Measurements from ENCODE around the gene CSNK1A1.
"Not testable (repeated sequence)": the region's sequence is repeated elsewhere in the genome, so short reads cannot be mapped to it uniquely, and the experiment has no call there.

CSNK1A1 gene

DNA sequence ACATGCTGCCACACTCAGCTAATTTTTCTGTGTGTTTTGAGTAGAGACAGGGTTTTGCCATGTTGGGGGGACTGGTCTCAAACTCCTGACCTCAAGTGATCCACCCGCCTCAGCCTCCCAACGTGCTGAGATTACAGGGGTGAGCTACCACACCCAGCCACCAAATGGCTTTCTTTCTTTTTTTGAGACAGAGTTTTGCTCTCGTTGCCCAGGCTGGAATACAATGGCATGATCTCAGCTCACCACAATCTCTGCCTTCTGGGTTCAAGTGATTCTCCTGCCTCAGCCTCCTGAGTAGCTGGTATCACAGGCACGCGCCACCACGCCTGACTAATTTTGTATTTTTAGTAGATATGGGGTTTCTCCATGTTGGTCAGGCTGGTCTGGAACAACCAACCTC is 15.5 kb downstream of the CSNK1A1 start:
- in situ Hi-C loops (cut with HindIII; ENCODE audit: low sequenced_read_pairs): not testable (repeated sequence)

DNA sequence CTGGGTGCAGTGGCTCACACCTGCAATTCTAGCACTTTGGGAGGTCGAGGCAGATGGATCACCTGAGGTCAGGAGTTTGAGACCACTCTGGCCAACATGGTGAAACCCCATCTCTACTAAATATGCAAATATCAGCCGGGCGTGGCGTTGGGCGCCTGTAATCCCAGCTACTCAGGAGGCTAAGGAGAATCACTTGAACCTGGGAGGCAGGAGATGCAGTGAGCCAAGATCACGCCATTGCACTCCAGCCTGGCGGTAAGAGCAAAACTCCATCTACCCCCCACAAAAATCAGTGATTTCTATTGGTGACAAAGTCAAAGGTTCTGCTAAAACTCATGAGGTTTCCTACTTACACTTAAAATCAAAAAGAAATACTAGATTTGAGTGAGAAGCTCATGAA is 18.8 kb downstream of the CSNK1A1 start:
- in situ Hi-C loops (cut with HindIII; ENCODE audit: low sequenced_read_pairs): no loop called here

DNA sequence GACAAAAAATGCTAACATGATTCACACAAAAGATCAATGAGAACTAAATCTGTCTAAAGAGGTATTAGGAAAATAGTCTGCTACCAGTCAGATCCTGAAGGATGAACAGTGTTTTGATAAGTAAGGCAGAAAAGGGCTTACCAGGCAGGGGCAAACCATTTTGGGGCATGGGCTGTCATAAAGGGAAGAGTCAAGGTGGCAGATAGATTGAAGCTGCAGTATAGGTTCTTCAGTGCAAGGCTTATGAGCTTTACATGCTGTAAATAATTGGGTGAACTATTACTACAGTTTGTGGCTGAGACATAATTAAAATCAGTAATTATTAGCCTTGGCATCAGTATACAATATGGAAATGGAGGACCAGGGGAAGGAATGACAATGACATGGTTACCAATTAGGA is 21.8 kb downstream of the CSNK1A1 start:
- in situ Hi-C loops (cut with HindIII; ENCODE audit: low sequenced_read_pairs): no loop called here

DNA sequence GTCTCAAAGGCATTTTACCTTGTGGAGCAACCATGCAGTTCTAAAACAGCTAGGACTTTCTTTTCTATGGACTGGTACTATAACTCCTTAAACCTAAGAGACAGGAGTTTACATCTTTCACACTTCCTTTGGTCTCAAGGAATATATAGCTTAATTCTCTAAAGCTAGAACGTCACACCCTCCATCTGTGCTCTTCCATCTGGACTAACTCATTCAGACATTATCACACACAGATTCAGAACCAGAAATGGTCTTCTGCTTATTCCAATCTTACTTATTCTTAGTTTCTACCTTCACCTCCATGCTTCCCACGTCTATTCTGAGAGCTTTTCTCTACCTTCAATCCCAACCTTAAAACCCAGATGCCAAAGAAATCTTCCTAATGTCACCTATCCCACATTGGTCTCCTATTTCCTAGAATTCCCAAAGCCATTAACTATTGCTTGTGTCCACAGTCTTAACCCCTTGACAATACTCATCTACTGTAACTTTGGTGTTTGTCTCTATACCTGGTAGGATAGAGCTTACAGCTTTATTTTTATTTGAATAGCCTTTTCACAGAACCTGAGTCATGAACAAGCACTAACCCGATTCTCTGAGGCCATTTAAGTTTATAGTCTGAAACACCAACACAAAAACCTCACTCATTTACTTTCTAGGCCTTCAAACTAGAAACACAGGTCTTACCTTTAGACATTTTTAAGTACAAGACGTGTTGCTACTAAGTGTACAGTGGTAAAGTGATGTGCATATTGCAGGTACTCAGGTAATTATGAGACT is 22.8 kb downstream of the CSNK1A1 start:
- in situ Hi-C loops (cut with HindIII; ENCODE audit: low sequenced_read_pairs): no loop called here

DNA sequence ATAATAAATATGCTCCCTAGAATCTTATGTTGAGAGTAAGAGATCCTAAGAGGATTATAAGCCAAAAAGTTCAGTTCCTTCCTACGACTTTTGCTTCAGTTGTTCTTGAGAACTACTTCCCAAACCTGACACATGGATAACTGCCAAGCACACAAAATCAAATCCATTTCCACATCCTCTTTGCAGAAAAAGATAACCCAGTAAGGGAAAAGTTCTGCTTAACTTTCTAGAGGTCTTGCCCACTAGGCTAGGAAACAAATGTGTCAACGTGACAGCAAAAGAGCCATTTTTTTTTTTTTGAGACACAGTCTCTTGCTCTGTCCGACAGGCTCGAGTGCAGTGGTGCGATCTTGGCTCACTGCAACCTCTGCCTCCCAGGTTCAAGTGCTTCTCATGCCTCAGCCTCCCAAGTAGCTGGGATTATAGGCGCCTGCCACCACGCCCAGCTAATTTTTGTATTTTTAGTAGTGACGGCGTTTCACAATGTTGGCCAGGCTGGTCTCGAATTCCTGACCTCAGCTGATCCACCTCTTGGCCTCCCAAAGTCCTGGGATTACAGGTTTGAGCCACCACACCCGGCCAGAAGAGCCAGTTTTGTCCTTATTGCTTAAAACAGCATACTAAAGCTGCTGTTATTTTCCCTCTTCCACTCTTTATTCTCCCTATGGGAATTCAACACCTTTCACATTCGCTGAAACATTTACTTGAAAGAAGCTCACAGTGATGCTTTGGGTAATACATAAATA is 24.2 kb downstream of the CSNK1A1 start:
- in situ Hi-C loops (cut with HindIII; ENCODE audit: low sequenced_read_pairs): no loop called here

DNA sequence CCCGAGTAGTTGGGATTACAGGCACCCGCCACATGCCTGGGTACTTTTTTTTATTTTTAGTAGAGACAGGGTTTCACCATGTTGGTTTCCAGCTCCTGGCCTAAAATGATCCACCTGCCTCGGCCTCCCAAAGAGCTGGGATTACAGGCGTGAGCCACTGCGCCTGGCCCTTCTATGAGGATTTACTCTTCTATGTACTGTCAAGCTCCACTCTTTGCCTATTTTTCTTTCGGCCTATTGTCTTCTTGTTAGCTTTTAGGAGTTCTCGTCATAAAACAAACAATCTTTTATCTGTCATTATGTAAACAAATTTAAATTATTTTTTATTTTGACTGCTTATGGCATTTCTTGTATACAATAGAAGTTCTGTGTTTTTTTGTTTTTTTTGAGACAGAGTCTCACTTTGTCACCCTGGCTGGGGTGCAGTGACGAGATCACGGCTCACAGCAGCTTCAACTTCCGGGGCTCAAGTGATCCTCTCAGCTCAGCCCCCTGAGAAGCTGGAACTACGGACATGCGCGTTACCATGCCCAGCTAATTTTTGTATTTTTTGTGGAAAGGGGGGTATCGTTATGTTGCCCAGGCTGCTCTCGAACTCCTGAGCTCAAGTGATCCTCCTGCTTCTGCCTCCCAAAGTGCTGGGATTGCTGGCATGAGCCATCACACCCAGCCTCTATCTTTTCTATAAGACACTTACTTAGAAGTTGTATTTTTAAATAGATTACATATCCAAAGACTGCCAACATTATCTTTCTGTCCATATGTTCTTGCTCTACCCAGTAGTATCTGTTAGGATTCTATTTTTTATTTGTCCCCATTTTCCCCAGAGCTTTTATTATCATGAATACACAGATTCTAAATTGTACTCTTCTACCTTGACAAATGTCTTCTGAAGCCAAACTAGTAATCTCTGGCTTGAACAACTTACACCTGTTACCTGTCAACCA is 29.2 kb downstream of the CSNK1A1 start:
- in situ Hi-C loops (cut with HindIII; ENCODE audit: low sequenced_read_pairs): no loop called here

DNA sequence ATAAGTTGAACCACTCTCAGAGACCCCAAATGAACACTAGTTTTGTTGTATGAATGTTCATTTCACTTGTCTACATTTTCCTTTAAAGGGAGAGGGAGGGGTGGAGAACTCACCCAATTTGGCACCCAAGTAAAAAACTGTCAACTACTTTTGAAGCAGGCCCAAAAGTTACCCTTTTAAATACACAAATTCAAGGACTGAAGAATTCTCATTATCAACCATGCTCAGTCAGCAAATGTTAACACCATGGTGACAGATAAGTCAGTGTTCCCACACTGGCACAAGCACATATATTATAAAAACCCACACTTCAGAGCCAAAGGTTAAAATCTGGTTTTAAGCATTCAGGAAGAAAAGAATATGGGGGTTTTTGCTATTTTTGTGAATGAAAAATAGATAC is 31.6 kb downstream of the CSNK1A1 start:
- in situ Hi-C loops (cut with HindIII; ENCODE audit: low sequenced_read_pairs): no loop called here

DNA sequence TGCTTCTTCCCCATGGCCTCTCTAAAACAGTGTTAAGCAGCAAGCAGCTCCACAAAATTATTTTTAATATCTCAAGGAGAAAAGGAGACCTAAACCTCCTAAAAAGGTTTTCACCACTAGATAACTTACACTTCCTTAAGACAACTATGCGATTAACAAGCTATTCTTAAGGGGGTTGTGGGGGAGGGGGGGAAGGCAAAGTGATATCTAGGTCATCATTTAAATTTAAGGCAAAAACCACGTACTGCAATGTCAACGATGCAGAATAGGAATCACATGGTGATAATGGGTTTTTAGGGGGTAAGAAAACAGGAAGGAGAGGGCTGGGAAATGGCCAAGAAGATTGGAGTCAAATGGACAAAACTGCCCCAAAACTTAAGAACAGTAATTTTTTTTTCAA is 32.6 kb downstream of the CSNK1A1 start:
- in situ Hi-C loops (cut with HindIII; ENCODE audit: low sequenced_read_pairs): no loop called here

DNA sequence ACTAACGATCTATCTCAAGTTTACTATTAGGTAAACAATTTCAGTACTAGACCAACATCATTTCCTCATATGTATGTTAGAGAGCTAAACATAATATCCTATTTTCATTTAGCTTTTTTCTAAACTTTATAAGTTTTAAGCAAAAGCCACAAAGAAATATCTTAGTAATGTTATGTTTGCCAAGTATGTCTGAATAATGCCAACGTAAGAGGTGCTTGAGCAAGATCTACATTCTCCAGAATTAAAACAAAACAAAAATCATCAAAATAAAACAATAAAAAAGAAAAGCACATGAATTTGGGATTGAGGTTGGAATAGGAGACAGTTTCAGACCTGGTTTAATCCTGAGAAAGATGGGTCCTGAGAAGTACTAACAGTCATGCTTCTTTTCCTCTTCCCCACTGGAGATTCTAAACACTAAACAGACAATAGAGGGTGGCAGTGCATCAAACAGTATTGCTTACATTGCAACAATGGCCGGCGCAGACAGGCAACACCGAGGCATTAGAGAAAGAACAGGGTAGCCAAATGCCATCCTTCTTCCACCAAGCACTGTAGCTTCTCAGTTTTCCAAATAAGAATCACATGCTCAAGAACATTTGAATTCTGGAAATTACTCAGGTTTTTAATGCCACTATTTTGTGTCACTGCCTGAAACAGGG is 33.6 kb downstream of the CSNK1A1 start:
- in situ Hi-C loops (cut with HindIII; ENCODE audit: low sequenced_read_pairs): no loop called here

DNA sequence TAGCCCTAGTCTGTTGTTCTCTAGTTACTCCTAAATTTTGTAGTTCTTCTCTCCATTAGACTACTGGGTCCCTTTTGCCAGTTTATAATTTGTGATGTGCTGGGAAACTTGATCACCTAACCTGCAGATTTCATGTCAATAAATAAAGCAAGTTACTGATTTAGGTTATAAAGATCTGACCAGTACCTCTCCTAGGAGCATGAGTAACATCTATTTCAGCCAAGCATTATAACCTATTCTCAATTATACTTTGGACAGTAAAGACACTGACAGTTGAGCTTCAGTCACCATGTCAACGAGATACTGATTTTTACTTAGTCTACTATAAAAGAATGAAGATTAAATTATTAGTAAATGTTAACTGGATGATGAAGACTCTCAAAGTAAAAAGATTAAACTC is 36.7 kb downstream of the CSNK1A1 start:
- in situ Hi-C loops (cut with HindIII; ENCODE audit: low sequenced_read_pairs): loop anchor here (5.0 kb wide), 1 partner anchor 72 kb away; no protein-coding TSS in a partner anchor

DNA sequence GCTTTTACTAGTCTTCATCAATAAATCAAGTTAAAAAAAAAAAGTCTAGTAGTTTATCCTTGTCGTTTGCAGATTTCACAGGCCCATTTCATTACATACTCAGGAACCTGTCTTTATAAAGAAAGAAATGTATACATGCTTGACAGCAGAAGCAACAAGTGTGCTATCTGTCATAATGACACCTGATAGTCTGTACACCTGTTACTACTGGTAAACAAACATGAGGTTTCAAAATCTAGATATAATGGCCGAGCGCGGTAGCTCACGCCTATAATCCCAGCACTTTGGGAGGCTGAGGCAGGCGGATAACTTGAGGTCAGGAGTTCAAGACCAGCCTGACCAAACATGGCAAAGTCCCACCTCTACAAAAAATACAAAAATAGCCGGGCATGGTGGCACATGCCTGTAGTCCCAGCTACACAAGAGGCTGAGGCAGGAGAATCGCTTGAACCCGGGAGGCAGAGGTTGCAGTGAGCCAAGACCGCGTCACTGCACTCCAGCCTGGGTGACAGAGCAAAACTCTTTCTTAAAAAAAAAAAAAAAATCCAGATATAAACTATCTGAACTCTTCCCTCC is 37.8 kb downstream of the CSNK1A1 start:
- in situ Hi-C loops (cut with HindIII; ENCODE audit: low sequenced_read_pairs): loop anchor here (5.0 kb wide), 1 partner anchor 71 kb away; no protein-coding TSS in a partner anchor

DNA sequence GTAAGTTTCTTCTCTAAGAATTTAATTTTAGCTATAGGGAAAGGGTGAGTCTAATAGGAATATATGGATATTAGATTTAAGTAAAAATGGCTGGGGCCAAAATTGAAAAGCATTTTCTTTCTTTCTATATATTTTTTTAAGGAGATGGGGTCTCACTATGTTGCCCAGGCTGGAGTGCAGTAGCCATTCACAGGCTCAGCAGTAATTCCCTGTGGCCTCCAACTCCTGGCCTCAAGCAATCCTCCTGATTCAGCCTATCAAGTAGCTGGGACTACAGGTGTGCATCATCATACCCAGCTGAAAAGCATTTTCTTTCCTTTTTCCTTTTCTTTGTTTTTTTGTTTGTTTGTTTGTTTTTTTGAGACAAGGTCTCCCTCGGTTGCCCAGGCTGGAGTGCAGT is 41.1 kb downstream of the CSNK1A1 start:
- in situ Hi-C loops (cut with HindIII; ENCODE audit: low sequenced_read_pairs): loop anchor here (5.0 kb wide), 1 partner anchor 68 kb away; no protein-coding TSS in a partner anchor

DNA sequence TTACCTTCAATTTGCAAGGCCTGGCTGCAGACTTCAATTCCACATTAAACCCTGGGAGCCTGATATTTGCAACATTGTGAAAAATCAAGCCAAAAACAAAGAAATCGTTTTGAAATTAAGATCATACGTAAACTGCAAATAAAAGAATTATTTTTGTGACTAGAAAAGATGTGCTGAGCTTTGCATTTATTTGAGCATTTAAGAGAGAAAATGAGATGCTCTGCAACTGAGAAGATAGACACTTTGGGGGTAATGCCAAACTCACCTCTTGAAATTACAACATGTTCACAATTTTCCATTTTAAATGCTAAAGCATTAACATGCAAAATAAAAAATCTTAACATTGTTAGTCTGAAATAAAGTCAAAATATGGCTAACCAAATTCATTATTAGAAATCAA is 46.6 kb downstream of the CSNK1A1 start:
- in situ Hi-C loops (cut with HindIII; ENCODE audit: low sequenced_read_pairs): no loop called here

DNA sequence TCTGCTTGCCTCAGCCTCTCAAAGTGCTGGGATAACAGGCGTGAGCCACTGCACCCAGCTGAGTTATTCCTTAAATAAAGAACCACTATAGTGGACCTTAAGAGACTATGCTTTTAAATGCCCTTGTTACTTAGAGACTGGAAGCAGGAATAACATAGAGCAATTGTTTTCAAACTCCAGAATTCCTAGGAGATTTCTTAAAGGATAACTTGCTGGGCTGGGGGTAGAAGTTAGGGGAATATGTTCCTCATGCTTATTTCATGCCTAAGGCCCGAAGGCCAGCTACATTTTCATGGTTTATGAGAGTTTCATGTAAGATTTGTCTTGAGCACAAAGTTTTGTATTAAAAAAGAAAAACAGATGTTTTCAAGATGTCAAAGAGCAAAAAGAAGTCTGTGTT is 48.2 kb downstream of the CSNK1A1 start:
- in situ Hi-C loops (cut with HindIII; ENCODE audit: low sequenced_read_pairs): no loop called here

DNA sequence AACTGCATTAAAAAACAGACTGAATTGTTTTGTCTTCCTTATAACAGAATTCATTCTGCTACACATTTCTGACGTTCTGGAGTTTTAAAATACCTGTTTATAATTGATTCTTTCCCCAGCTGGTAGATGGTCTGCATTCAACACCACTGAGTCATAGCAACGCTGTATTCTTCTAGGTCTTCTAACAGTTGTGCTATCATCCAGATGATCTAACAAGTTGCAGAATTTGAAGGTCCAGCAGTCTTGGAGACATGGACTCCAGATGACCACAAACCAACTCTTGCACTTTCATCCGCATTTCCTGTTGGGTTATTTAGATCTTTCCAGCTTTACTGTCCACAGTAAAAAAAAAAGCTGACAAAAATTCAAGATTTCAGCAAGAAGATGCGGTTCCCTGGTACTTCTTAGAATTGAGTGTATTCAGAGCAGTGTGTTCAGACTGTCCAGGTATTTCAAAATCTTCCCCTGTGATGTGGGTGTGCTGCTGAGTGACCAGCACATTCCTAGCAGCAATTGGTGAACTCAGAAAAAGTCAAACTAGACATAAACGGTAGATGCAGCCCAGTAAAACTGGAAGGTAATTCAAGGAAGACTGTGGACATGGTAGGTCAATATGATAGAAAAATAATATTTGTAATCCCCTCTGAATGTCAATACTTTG is 50.2 kb downstream of the CSNK1A1 start:
- in situ Hi-C loops (cut with HindIII; ENCODE audit: low sequenced_read_pairs): no loop called here

DNA sequence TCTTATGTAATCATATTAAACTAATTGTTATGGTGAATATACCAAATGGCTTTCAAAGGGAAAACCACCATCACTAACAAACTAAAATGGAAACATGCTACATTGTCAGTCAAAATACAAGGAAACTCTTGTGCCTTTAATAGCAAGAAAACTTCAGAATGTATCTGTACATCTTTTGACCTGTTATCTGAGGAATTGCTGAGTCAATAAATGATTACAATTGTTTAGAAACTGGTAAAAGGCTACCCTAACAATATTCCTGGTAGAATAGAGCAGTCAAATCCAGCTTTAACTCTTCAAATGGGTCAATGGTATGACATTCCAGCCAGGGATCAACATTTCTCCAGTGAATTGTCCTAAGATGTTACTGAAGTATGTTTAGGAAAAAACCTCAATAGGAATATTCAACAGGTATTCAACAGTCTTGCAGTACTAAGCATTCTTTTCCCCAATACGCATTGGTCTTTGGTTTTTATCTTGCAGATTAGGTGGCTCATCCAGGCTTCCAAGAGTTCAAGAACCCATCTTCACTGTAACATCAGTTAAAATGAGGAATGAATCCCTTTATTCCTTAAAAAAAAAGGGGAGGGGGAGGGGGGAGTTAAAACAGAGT is 52.4 kb downstream of the CSNK1A1 start:
- in situ Hi-C loops (cut with HindIII; ENCODE audit: low sequenced_read_pairs): no loop called here

DNA sequence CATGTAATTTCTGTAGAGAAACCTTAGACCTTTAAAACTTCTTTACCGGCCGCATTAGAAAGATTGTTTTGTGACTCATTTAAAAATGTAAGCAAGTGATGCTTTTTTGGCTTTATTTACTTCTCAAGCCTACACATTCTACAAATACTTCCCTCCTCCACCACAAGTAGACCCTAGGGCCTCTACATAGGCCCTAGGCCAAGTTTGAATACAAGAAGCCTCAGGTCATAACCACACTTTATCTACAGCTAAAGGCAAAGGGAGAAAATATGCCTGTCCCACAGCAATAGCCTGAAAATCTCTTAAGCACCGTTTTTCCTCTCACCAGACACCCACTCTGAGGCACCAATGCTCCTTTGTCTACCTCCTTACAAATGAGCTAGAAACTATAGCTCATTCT is 53.9 kb downstream of the CSNK1A1 start:
- in situ Hi-C loops (cut with HindIII; ENCODE audit: low sequenced_read_pairs): no loop called here

DNA sequence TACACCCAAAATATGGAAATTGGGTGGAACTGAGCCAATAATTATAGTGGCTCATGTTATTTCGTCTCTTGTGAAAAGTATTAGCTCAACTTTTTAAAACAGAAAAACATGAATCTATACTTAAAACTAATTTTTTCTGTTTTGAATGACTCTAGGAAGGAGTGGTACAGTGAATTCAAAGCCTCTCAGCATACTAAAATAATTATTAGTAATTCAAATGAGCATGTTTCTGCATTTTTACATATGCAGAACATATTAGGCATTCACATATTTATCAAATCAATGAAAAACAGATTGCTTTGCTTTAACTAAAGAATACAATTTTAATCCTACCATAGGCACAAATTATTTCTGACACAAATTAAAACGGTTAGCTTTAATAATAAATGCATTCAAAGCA is 54.3 kb downstream of the CSNK1A1 start:
- in situ Hi-C loops (cut with HindIII; ENCODE audit: low sequenced_read_pairs): no loop called here

DNA sequence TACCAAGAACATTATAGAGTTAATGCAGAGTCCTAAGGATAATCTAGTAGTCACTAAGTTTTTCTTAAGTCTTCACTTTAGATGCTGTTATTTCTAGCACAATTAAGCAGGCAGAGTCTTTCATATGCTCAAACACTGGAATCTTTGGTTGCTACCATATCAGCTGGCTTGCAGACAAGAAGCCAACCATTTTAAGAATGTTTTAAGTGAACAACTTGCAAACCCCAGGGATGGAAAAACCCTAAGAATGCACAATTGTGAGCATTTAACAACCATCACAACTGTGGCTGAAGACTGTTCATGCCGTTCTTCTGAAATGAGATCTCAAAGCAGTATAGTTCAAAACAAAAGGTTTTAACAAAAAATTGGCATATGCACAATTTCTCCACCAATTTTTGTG is 55.1 kb downstream of the CSNK1A1 start:
- in situ Hi-C loops (cut with HindIII; ENCODE audit: low sequenced_read_pairs): no loop called here

All from endothelial cell of hepatic sinusoid (primary cell).